ENCODE data around the gene RHOH.

RHOH gene

DNA sequence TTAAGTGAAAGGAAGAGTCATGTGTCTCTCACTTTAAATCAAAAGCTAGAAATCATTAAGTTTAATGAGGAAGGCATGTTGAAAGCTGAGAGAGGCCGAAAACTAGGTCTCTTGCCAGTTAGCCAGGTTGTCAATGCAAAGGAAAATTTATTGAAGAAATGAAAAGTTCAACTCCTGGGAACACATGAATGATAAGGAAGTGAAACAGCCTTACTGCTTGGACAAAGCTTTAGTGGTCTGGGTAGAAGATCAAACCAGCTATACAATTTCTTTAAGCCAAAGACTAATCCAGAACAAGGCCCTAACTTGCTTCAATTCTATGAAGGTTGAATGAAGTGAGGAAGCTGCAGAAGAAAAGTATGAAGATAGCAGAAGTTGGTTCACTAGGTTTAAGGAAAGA is 24.9 kb downstream of the RHOH start:
- TF ChIP-seq CTCF (IDR thresholded peaks at IDR 0.05; ENCODE audit: borderline replicate concordance, control extremely low read depth, extremely low read depth, insufficient read depth, missing control alignments), result no peak
- no peak for DNase-seq (ENCODE audit: low spot score)
- in situ Hi-C loops (cut with MboI; ENCODE audit: low sequenced_read_pairs, unreplicated experiment), result loop anchor here (25.0 kb wide), 1 partner anchor 91 kb away; no protein-coding TSS in a partner anchor

DNA sequence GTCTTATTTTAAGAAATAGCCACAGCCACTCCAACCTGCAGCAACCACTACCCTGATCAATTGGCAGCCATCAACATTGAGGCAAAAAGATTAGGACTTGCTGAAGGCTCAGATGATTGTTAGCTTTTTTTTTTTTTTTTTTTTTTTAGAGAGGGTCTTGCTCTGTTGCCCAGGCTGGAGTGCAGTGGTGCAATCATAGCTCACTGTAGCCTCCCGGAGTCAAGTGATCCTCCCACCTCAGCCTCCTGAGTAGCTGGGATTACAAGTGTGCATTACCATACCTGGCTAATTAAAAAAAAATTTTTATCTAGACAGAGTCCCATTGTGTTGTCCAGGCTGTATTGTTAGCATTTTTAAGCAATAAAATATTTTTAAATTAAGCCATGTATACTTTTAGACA is 26.5 kb downstream of the RHOH start:
- DNase-seq (ENCODE audit: low spot score), result no peak
- no peak for TF ChIP-seq CTCF (IDR thresholded peaks at IDR 0.05; ENCODE audit: borderline replicate concordance, control extremely low read depth, extremely low read depth, insufficient read depth, missing control alignments)
- in situ Hi-C loops (cut with MboI; ENCODE audit: low sequenced_read_pairs, unreplicated experiment), result loop anchor here (25.0 kb wide), 1 partner anchor 89 kb away; no protein-coding TSS in a partner anchor

DNA sequence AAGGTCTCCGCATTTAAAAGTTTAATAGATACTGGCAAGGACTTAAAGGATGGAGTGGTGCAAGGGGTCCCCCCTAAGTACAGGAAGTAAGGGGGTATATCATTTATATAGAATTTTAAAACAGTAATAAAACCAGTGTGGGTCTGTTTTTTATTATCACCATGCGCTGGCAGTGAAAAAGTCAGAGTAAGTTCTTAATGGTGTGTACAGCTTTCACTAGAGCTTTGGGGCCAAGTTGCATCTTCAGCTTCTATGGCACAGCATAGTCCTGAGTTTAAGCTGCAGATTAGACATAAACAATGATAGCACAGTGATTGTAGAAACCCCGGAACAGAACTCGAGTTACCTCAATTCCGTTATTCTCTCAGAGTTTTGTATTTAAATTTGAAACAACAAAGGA is 27.6 kb downstream of the RHOH start:
- in situ Hi-C loops (cut with MboI; ENCODE audit: low sequenced_read_pairs, unreplicated experiment), result loop anchor here (25.0 kb wide), 1 partner anchor 88 kb away; no protein-coding TSS in a partner anchor
- no peak for DNase-seq (ENCODE audit: low spot score)
- no peak for TF ChIP-seq CTCF (IDR thresholded peaks at IDR 0.05; ENCODE audit: borderline replicate concordance, control extremely low read depth, extremely low read depth, insufficient read depth, missing control alignments)

DNA sequence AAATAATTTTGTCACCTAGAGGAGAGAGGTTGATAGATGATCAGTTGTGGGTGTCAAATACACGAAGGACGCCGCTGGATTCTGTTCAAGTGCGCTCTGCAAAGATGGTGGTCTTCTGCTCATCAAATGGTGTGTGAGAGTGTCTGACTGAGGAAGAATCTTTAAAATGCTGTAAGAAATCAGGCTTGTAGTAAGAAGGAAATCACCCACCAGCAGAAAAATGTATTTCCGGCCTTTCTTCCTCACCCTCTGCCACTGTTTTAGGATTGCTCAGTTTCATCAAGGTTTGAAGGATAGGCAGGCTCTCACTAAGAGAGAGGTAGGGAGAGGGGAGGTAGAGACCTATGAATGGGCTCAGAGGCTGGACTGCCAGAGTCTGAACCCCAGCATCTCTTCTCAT is 28.7 kb downstream of the RHOH start:
- in situ Hi-C loops (cut with MboI; ENCODE audit: low sequenced_read_pairs, unreplicated experiment), result no loop called here
- no peak for DNase-seq (ENCODE audit: low spot score)
- TF ChIP-seq CTCF (IDR thresholded peaks at IDR 0.05; ENCODE audit: borderline replicate concordance, control extremely low read depth, extremely low read depth, insufficient read depth, missing control alignments), result no peak

DNA sequence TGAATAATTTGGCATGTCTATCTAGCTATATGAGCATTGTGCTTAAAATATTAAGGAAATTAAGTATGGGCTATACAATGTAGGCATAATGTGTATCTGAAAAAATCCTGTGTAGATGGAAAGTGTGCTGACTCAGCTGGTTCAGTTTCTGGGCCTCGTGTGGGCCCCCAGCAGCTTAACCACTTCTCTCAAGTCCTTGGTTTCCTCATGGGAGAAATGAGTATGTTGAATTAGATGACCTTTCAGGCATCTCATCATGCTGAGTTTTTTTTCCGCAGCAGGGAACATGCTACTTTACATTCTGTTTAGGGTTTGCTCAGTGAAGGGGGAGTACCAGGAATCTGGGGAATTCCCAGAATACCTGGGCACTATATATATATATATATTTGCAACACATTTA is 30.5 kb downstream of the RHOH start:
- DNase-seq (ENCODE audit: low spot score), result peak; percentile 48
- TF ChIP-seq CTCF (IDR thresholded peaks at IDR 0.05; ENCODE audit: borderline replicate concordance, control extremely low read depth, extremely low read depth, insufficient read depth, missing control alignments), result no peak
- in situ Hi-C loops (cut with MboI; ENCODE audit: low sequenced_read_pairs, unreplicated experiment), result no loop called here

DNA sequence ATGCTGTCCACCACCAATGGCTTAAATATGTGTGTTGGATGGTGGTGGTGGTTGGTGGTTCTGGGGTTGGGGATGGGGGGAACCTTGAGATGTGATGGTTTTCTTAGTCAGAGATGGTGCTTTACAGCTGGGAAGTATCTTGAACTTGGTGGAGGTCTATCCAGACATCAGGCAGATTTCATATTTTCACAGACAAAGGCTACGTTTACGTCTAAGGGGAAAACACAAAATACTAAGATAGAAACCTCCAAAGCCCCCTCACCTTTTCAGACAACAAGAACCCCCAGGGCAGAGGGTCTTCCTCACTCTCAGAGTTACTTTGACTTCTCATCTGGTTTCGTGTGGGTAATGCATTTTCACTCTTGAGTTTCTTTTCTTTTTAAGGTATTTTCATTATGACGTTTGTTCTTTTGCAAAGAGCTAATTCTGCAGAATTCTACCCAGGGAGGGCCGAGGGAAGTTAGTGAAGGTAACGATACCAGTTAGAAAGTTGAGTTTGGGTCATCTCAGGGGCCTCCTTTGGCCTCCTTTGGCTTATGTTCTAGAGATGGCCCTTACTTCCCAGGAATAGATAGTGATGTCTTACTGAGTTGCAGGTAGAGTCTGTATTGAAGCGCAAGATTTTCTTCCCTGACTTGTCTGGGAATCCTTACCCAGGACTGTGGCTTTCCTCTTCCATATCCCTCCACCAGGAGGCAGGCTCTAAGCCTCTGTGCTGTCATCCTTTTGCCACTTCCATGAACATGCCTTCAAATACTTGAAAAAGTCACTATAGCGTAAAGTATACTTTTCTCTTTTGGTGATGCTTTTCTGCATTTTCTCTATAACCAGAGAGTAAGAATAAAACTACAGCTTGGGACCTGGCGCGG is 31.9 kb downstream of the RHOH start:
- in situ Hi-C loops (cut with MboI; ENCODE audit: low sequenced_read_pairs, unreplicated experiment), result no loop called here
- TF ChIP-seq CTCF (IDR thresholded peaks at IDR 0.05; ENCODE audit: borderline replicate concordance, control extremely low read depth, extremely low read depth, insufficient read depth, missing control alignments), result peak; percentile 22
- peak; percentile 49 for DNase-seq (ENCODE audit: low spot score)
